HG03521 (cell line): ENCODE results near the gene SLC7A7.
A peak's percentile ranks its signal among the peaks of the same experiment; 100 is the strongest.
"Not testable (repeated sequence)": the region's sequence is repeated elsewhere in the genome, so short reads cannot be mapped to it uniquely, and the experiment has no call there.

Source experiments
- ATAC-seq: cut with Tn5 transposase; IDR thresholded peaks from one replicate; pipeline ENCODE4 v1.9.1; 2021; ENCODE audit warnings: mild to moderate bottlenecking, moderate library complexity; ENCODE audit not compliant: unreplicated experiment

SLC7A7 gene

GRCh38 chr14:22794551-22794951 lies 20.7 kb downstream of the SLC7A7 start:
- no peak for ATAC-seq

GRCh38 chr14:22793976-22794375 lies 21.3 kb downstream of the SLC7A7 start:
- ATAC-seq, result no peak

- ATAC-seq, result not testable (repeated sequence)
Observed at GRCh38 chr14:22793550-22793949, 21.7 kb downstream of the SLC7A7 start.

GRCh38 chr14:22792158-22792557 lies 23.1 kb downstream of the SLC7A7 start:
- no peak for ATAC-seq

- no peak for ATAC-seq
Observed at GRCh38 chr14:22791301-22791700, 23.9 kb downstream of the SLC7A7 start.

GRCh38 chr14:22786685-22787084 lies 28.6 kb downstream of the SLC7A7 start:
- ATAC-seq, result no peak

GRCh38 chr14:22781301-22781991 lies 33.8 kb downstream of the SLC7A7 start:
- ATAC-seq, result no peak

- no peak for ATAC-seq
Observed at GRCh38 chr14:22780941-22781300, 34.3 kb downstream of the SLC7A7 start.

- no peak for ATAC-seq
Observed at GRCh38 chr14:22780105-22780679, 35.0 kb downstream of the SLC7A7 start.

- ATAC-seq, result no peak
Observed at GRCh38 chr14:22778084-22778483, 37.2 kb downstream of the SLC7A7 start.

GRCh38 chr14:22776849-22777248 lies 38.4 kb downstream of the SLC7A7 start:
- not testable (repeated sequence) for ATAC-seq

- ATAC-seq, result no peak
Observed at GRCh38 chr14:22776215-22776614, 39.0 kb downstream of the SLC7A7 start.

GRCh38 chr14:22774011-22774706 lies 41.1 kb downstream of the SLC7A7 start:
- ATAC-seq, result no peak

- no peak for ATAC-seq
Observed at GRCh38 chr14:22773162-22774010, 41.8 kb downstream of the SLC7A7 start.

GRCh38 chr14:22772725-22773124 lies 42.5 kb downstream of the SLC7A7 start:
- ATAC-seq, result no peak

GRCh38 chr14:22770481-22771187 lies 44.6 kb downstream of the SLC7A7 start:
- ATAC-seq, result no peak

- ATAC-seq, result no peak
Observed at GRCh38 chr14:22769369-22769768, 45.9 kb downstream of the SLC7A7 start.

- ATAC-seq, result no peak
Observed at GRCh38 chr14:22768947-22769346, 46.3 kb downstream of the SLC7A7 start.

- no peak for ATAC-seq
Observed at GRCh38 chr14:22767323-22767589, 48.0 kb downstream of the SLC7A7 start.

GRCh38 chr14:22766457-22767322 lies 48.5 kb downstream of the SLC7A7 start, which contains the start of gene OXA1L:
TSS of gene OXA1L (plus strand) at chr14:22766688. CDS start at chr14:22766702, 14 bp downstream.
- peak; percentile 70 for ATAC-seq
